Activated CD4-positive, alpha-beta T cell treated with anti-CD3 and anti-CD28 coated beads for 36 hours (primary cell): ENCODE results near the gene NOP9. TPM values are rescaled to one million over a fixed set of nuclear protein-coding genes. Genes with fewer than 3 reads are reported as not detected.

ENCODE experiments used
- ATAC-seq: fragments of 200-7000 bp; cut with Tn5 transposase; one replicate; pipeline ENCODE4 v1.10.0; 2021; ENCODE audit warnings: mild to moderate bottlenecking, moderate library complexity
- CTCF ChIA-PET: fragments of 350-600 bp; sonication (Branson Sonifier 250); formaldehyde crosslinking; loops from one replicate; lab custom pipeline; 2021; ENCODE audit warnings: antibody characterized with exemption; lab: Charles Lee
- POLR2A ChIA-PET: fragments of 350-600 bp; sonication (Branson Sonifier 250); formaldehyde crosslinking; loops from one replicate; lab custom pipeline; 2021; ENCODE audit warnings: antibody characterized with exemption, inconsistent platforms; lab: Charles Lee
- DNase-seq: peaks from one replicate; pipeline ENCODE4 v3.0.0-alpha.2; 2020
- H3K27ac Mint-ChIP-seq: one replicate; pipeline ENCODE4 v1.8.0; 2021; ENCODE audit warnings: mixed read lengths
- H3K27me3 Mint-ChIP-seq: one replicate; pipeline ENCODE4 v1.8.0; 2021; ENCODE audit warnings: mixed read lengths
- H3K36me3 Mint-ChIP-seq: one replicate; pipeline ENCODE4 v1.8.0; 2021; ENCODE audit warnings: low read depth, mixed read lengths
- H3K4me1 Mint-ChIP-seq: one replicate; pipeline ENCODE4 v1.8.0; 2021; ENCODE audit warnings: mixed read lengths
- H3K4me3 Mint-ChIP-seq: one replicate; pipeline ENCODE4 v1.8.0; 2021; ENCODE audit warnings: mild to moderate bottlenecking, moderate library complexity, mixed read lengths
- H3K9me3 Mint-ChIP-seq: one replicate; pipeline ENCODE4 v1.8.0; 2021; ENCODE audit warnings: low read depth, mixed read lengths
- intact Hi-C, 2 experiments: fragments of 100-400 bp; cut with DNase I in 1 of 2; cut with micrococcal nuclease in 1 of 2; formaldehyde crosslinking; loops; one replicate each; pipeline versions ENCODE4 v1.14.2 to v1.15.1; 2022 to 2024; cut with DNase I, micrococcal nuclease
- total RNA-seq, 2 experiments: library from RNA; stranded (reverse); gene quantifications; one replicate each; pipeline ENCODE4 v1.2.3, GENCODE V29; 2021

Gene NOP9
- total RNA-seq, 2 experiments from 2014 or later, result 24.4 to 32.5 TPM

DNA sequence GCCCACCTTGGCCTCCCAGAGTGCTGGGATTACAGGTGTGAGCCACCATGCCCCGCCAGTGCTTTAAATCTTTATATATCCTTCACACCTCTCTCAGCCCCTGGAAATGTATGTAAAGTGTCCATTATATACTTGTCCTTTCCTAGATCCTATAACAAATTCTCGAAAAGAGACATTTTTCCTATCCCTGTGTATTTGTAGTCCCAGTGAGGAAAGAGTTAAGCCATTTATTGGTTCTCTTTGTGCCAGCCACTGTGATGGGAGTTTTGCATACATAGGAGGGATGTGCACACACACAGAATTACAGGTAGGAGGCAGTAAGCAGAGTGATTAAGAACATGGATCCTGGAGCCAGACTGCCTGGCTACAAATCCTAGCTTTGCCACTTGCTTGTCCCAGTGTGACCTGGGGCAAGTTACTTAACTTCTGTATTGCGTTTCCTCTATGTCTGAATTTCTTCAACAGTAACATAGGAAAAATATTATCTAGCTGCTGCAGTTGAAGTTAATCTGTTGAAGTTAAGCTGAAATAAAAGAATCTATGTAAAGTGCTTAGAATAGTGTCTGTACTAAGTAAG, 26.1 kb upstream of the NOP9 start:
- ATAC-seq (no peak), DNase-seq (no peak)
- Mint-ChIP-seq H3K4me1 (peaks cover 67% of the 10 kb centered on the region), H3K36me3 (peaks cover 17% of the 10 kb centered on the region), H3K27me3 (no peaks in the 10 kb centered on the region), H3K4me3 (peak overlapping the region; percentile 56), H3K27ac (peak overlapping the region; percentile 97), H3K9me3 (peaks cover 4% of the 10 kb centered on the region)
- POLR2A ChIA-PET, result interaction anchor here (1.2 to 1.3 kb wide), 3 partner anchors 16 to 112 kb away, joined by 4 to 6 read pairs (median 5); partner anchors contain the start of gene GMPR2
- intact Hi-C loops, result loop anchor here (5.0 to 10.0 kb wide), 4 partner anchors 41 to 719 kb away; partner anchors contain the start of genes CARMIL3 (in 1 of the 2), GMPR2 (in 1 of the 2), NEDD8 (in 1 of the 2) and THTPA (in 1 of the 2)
- CTCF ChIA-PET, result interaction anchor here (0.5 to 6.5 kb wide), 12 partner anchors 10 to 158 kb away, joined by 3 to 36 read pairs (median 6); partner anchors contain the start of genes IRF9 and TINF2

DNA sequence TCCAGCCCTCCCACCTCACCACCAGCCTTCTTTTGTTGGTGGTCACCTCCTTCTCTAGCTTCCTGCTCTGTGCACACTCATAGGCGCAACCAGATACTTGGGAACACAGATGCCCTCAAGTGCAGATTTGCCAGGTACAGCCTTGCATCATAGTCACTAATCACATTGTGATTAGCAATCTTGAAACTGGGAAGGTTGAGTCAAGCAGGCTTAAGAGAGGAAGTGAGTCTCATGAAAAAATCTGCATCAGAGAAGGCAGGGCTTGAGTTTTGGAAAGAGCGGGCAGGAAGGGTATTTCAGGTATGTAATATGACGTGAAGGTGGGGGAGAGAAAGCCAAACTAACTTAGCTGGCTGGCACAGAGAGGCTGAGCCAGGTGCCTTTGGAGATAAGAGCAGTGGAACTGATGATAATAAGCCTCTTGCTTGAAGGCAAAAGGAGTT, 25.5 kb upstream of the NOP9 start:
- Mint-ChIP-seq H3K4me1 (peaks cover 73% of the 10 kb centered on the region), H3K27ac (peak overlapping the region; percentile 97), H3K9me3 (peaks cover 4% of the 10 kb centered on the region), H3K36me3 (peaks cover 14% of the 10 kb centered on the region), H3K4me3 (peak overlapping the region; percentile 56), H3K27me3 (no peaks in the 10 kb centered on the region)
- DNase-seq, result peak; percentile 74
- intact Hi-C loops, result loop anchor here (1.0 to 10.0 kb wide), 6 partner anchors 15 to 719 kb away; partner anchors contain the start of genes CARMIL3 (in 1 of the 2), GMPR2 (in 1 of the 2), NEDD8 (in 1 of the 2) and THTPA (in 1 of the 2)
- CTCF ChIA-PET, result interaction anchor here (0.5 to 6.5 kb wide), 13 partner anchors 9 to 157 kb away, joined by 3 to 36 read pairs (median 5); partner anchors contain the start of genes IRF9, NOP9 and TINF2
- POLR2A ChIA-PET, result interaction anchor here (0.9 to 1.3 kb wide), 4 partner anchors 16 to 112 kb away, joined by 4 to 6 read pairs (median 4); partner anchors contain the start of genes GMPR2 and TINF2
- ATAC-seq, result peak; percentile 69

DNA sequence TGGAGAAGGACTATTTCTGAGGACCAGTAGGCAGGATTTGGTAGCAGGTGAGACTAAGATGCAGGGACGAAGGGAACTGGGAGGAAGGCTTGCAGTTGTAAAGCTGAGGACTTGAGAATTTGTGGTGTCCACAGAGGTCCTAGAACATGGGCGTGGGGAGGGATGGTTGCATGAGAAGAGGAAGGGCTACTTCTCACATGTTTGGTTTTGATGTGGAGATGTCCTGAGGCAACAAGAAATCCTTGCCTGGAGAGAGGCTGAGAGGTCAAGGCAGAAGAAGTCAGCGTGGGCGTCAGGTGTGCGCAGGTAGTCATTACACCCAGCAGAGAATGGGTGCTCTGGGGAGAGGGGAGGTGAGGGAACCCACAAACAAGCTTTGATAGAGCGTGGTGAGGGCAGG, 22.6 kb upstream of the NOP9 start:
- H3K27ac Mint-ChIP-seq, result peak overlapping the region; percentile 22
- ChIA-PET POLR2A (no interaction called here), CTCF (interaction anchor here (1.2 to 4.5 kb wide), 3 partner anchors 20 to 31 kb away, joined by 5 to 32 read pairs (median 31); partner anchors contain the start of genes CIDEB and LTB4R2)
- no peak overlapping the region for H3K4me3 Mint-ChIP-seq
- intact Hi-C loops, result loop anchor here in 1 of 2 experiments (10.0 kb wide), 2 partner anchors 398 to 722 kb away; partner anchors contain the start of genes THTPA and ZFHX2
- H3K36me3 Mint-ChIP-seq, result peaks cover 7% of the 10 kb centered on the region
- H3K4me1 Mint-ChIP-seq, result peaks cover 76% of the 10 kb centered on the region
- H3K9me3 Mint-ChIP-seq, result peaks cover 4% of the 10 kb centered on the region
- ATAC-seq (no peak), DNase-seq (no peak)
- no peaks in the 10 kb centered on the region for H3K27me3 Mint-ChIP-seq

GRCh38 chr14:24277606-24278321, 21.9 kb upstream of the NOP9 start:
- Mint-ChIP-seq H3K4me3 (no peak overlapping the region), H3K9me3 (peaks cover 4% of the 10 kb centered on the region), H3K27ac (peak overlapping the region; percentile 89), H3K27me3 (no peaks in the 10 kb centered on the region), H3K4me1 (peaks cover 69% of the 10 kb centered on the region), H3K36me3 (peaks cover 7% of the 10 kb centered on the region)
- intact Hi-C loops, result loop anchor here in 1 of 2 experiments (10.0 kb wide), 2 partner anchors 397 to 723 kb away; partner anchors contain the start of genes THTPA and ZFHX2
- ATAC-seq (peak; percentile 18), DNase-seq (peak; percentile 69)
- ChIA-PET CTCF (interaction anchor here (0.6 to 4.5 kb wide), 5 partner anchors 20 to 130 kb away, joined by 3 to 32 read pairs (median 22); partner anchors contain the start of genes CIDEB, LTB4R2, RNF31 and TINF2), POLR2A (interaction anchor here (0.7 to 1.3 kb wide), 2 partner anchors 13 to 36 kb away, joined by 3 to 4 read pairs; partner anchors contain the start of gene TINF2)

DNA sequence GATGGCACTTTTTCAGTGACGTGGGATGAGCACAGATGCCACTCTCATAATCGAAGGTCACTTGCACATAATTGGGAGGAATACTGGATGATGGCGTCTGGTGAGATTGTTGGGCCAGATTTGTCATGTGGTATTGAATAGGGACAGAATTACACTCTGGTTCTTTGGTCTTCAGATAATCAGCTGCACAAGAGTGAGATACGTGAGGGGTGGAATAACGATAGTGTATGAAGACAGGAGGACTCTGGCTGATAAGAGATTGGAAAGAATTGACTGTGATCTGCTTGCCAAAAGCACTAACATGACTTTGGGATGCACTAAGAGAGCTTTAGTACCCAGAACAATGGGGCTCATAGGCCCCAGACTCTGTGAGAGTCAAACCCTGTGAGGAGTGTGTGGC, 21.2 kb upstream of the NOP9 start:
- intact Hi-C loops, result loop anchor here in 1 of 2 experiments (10.0 kb wide), 2 partner anchors 396 to 724 kb away; partner anchors contain the start of genes THTPA and ZFHX2
- ChIA-PET POLR2A (interaction anchor here (0.7 to 1.3 kb wide), 3 partner anchors 8 to 36 kb away, joined by 3 to 4 read pairs (median 4); partner anchors contain the start of gene TINF2), CTCF (interaction anchor here (0.6 to 4.5 kb wide), 5 partner anchors 19 to 131 kb away, joined by 3 to 32 read pairs (median 22); partner anchors contain the start of genes CIDEB, LTB4R2, RNF31 and TINF2)
- no peaks in the 10 kb centered on the region for H3K27me3 Mint-ChIP-seq
- no peak for ATAC-seq
- H3K27ac Mint-ChIP-seq, result peak overlapping the region; percentile 89
- no peak overlapping the region for H3K4me3 Mint-ChIP-seq
- peaks cover 4% of the 10 kb centered on the region for H3K9me3 Mint-ChIP-seq
- peaks cover 6% of the 10 kb centered on the region for H3K36me3 Mint-ChIP-seq
- H3K4me1 Mint-ChIP-seq, result peaks cover 63% of the 10 kb centered on the region
- DNase-seq, result no peak

- POLR2A ChIA-PET, result interaction anchor here (1.0 to 1.3 kb wide), 2 partner anchors 8 to 10 kb away, joined by 3 to 4 read pairs; partner anchors contain the start of gene RABGGTA
- Mint-ChIP-seq H3K4me3 (peak overlapping the region; percentile 34), H3K27ac (peak overlapping the region; percentile 89), H3K27me3 (no peaks in the 10 kb centered on the region), H3K36me3 (peaks cover 6% of the 10 kb centered on the region), H3K9me3 (peaks cover 4% of the 10 kb centered on the region), H3K4me1 (peaks cover 52% of the 10 kb centered on the region)
- DNase-seq (peak; percentile 80), ATAC-seq (peak; percentile 90)
- CTCF ChIA-PET, result interaction anchor here (0.6 to 4.5 kb wide), 10 partner anchors 10 to 51 kb away, joined by 3 to 32 read pairs (median 6); partner anchors contain the start of genes CIDEB, LTB4R2 and TINF2
- intact Hi-C loops, result loop anchor here (1.0 to 10.0 kb wide), 5 partner anchors 10 to 725 kb away; partner anchors contain the start of genes THTPA (in 1 of the 2) and ZFHX2 (in 1 of the 2)
Observed at GRCh38 chr14:24279301-24280186, 20.1 kb upstream of the NOP9 start.

DNA sequence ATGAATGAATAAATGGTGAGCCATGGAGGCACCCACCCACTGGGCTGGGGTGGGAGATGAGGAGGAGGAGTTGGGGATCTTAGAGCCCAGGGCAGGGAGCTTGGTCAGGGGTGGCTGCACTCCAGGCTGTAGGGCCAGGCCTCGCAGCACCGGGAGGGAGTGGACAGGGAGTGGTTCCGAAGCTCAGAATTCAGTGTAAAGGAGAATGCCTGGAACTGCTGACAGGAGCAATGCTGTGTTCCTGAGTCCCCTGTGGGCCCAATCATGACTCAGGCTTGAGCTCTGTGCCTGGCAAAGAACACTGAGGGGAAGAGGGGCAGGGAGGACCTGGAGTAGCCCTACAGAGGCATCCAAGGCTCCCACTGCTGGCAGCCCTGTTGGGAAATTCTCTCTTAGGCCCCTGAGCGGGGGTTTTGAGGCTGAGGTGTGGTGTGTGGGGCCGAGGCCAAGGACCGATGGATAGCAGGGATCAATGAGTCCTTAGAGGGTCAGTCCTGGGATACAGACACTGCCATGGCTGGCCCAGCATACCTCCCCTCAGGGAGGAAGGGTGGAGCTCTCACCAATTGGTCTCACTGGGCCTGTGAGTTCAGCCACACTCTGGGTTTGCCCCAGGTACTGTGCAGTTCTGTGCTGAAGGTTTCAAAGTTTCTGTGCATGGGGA, 18.7 kb upstream of the NOP9 start:
- DNase-seq, result no peak
- peaks cover 43% of the 10 kb centered on the region for H3K4me1 Mint-ChIP-seq
- H3K27ac Mint-ChIP-seq, result peak overlapping the region; percentile 89
- no peaks in the 10 kb centered on the region for H3K27me3 Mint-ChIP-seq
- peaks cover 6% of the 10 kb centered on the region for H3K36me3 Mint-ChIP-seq
- ChIA-PET CTCF (interaction anchor here (1.7 to 4.5 kb wide), 6 partner anchors 9 to 52 kb away, joined by 4 to 32 read pairs (median 18); partner anchors contain the start of genes CIDEB, LTB4R2 and TINF2), POLR2A (interaction anchor here (0.6 kb wide), 1 partner anchor 61 kb away, joined by 3 read pairs; no protein-coding TSS in a partner anchor)
- ATAC-seq, result no peak
- no peak overlapping the region for H3K4me3 Mint-ChIP-seq
- H3K9me3 Mint-ChIP-seq, result peaks cover 4% of the 10 kb centered on the region
- intact Hi-C loops, result no loop called here

- no peak for DNase-seq
- ATAC-seq, result no peak
- ChIA-PET POLR2A (interaction anchor here (0.6 kb wide), 1 partner anchor 62 kb away, joined by 3 read pairs; no protein-coding TSS in a partner anchor), CTCF (interaction anchor here (1.7 kb wide), 1 partner anchor 53 kb away, joined by 4 read pairs; no protein-coding TSS in a partner anchor)
- H3K4me3 Mint-ChIP-seq, result no peak overlapping the region
- H3K36me3 Mint-ChIP-seq, result peaks cover 6% of the 10 kb centered on the region
- peaks cover 41% of the 10 kb centered on the region for H3K4me1 Mint-ChIP-seq
- H3K9me3 Mint-ChIP-seq, result peaks cover 4% of the 10 kb centered on the region
- H3K27ac Mint-ChIP-seq, result no peak overlapping the region
- intact Hi-C loops, result no loop called here
- no peaks in the 10 kb centered on the region for H3K27me3 Mint-ChIP-seq
Observed at GRCh38 chr14:24281636-24282035, 18.0 kb upstream of the NOP9 start.

GRCh38 chr14:24282736-24283135, 16.9 kb upstream of the NOP9 start:
- Mint-ChIP-seq H3K27me3 (no peaks in the 10 kb centered on the region), H3K4me1 (peaks cover 31% of the 10 kb centered on the region), H3K4me3 (no peak overlapping the region), H3K9me3 (peaks cover 4% of the 10 kb centered on the region), H3K36me3 (peaks cover 6% of the 10 kb centered on the region), H3K27ac (no peak overlapping the region)
- POLR2A ChIA-PET, result no interaction called here
- intact Hi-C loops, result no loop called here
- ATAC-seq (no peak), DNase-seq (no peak)
- CTCF ChIA-PET, result interaction anchor here (0.7 to 1.4 kb wide), 5 partner anchors 9 to 229 kb away, joined by 3 to 8 read pairs (median 5); partner anchors contain the start of genes RABGGTA and TINF2
